AG08396 (cell line): Measurements from ENCODE around the gene MRPS14.
"Not testable (repeated sequence)": the region's sequence is repeated elsewhere in the genome, so short reads cannot be mapped to it uniquely, and the experiment has no call there.

Source experiments
- DNase-seq: peaks from one replicate; pipeline ENCODE4 v3.0.0; 2012; ENCODE audit warnings: low spot score, mixed read lengths

The MRPS14 gene

GRCh38 chr1:175023043-175023921, at the start of gene MRPS14:
MRPS14 (minus strand) TSS chr1:175023425; CDS start chr1:175023408, 17 bp downstream.
- peak; percentile 95 for DNase-seq

DNA sequence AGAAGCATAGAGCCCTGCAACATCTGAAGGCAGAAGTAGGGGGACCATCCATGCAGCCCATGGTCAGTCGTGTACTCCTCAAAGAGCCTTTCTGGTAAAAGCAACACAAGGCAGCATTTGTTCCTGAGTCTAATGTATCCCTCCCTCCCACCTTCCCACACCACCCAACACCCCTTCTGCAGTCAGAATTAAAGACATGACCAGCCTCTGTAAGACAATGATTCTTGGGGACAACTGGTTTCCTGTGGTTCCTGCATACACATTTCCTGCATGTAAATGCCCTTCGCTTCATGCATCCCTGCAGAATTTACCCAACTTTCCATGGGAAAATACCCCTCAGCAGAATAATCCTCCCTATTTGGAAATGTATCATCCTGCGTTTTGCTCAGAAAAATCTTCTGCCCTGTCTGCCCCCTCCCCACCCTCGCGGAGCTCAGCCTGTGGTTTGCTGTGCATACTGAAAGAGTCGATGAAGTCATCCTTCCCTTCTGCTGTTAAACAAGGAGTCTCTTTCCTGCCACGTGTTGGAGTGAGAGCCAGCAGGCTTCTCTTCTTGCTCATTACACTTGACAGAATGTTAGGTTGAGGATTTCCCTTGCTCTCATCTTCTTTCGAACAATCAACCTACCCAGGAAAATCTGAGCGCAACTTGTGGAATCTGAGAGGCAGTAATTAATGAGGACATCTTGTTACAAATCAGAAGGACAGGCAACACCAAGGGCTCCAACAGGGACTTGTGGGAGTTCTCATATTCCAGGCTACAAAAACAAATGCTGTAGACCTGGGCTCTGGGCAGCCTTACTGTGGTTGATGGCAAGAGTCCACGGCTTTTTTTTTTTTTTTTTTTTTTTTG, 49.1 kb upstream of the MRPS14 start:
- DNase-seq = peak; percentile 69

- DNase-seq = no peak
Observed at GRCh38 chr1:175071276-175071943, 48.2 kb upstream of the MRPS14 start.

DNA sequence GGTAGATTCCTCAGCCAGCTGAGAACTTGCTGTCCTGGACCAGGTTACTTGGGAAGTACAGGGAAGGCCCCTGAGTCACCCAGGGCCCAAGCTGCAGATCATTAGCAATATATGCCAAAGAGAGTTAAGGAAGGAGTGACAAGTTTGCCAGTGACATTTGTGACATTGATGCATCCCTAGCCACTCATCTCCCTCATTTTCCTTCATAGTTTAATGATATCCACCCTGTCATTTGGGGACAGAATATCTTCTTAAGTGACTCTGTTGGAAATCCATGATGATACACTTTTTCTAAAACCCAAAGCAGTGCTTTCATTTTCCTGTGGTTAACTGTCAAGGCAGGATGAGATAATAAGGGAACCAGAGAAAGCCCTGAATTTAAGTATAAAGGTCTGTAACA, 47.6 kb upstream of the MRPS14 start:
- DNase-seq = no peak

DNA sequence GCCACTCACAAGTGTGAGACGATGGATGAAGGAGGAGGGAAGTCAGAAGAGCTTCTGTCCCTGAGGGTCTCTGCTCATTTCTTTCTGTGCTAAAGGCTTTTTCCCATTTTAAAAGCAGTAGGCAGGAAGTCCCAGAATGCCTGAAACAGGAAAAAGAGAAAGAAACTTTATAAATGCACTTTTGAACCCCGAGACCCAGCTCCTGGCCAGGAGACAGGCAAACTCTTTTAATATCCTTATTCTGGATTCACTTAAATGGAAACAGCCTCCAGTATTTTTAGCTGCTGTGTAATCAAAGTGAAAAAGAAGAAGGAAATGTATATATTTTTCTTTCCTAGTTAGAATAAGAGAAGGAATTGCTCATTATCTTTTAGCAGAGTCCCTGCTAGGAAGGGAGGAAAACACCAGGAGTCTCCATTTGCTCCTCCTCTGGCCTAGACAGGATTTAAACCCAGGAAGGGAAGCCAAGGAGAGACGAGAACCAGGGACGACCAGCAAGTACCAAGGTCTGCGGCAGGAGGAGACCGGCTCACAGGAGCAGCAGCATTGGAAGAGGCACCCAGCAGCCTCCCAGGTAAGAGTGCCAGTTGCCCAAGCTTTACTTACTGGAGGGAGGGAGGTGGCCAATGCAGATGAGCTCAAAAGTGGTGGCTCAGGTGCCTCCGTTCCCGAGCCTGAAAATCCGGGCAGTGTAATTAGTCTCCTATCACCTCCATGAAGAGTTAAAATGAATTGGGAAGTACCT, 44.3 kb upstream of the MRPS14 start, which contains the start of gene TNN:
Gene TNN, plus strand, starts transcription at position 472 of the 745 bp plus-strand sequence. CDS start 9,586 bp downstream, outside the sequence.
- DNase-seq = no peak

DNA sequence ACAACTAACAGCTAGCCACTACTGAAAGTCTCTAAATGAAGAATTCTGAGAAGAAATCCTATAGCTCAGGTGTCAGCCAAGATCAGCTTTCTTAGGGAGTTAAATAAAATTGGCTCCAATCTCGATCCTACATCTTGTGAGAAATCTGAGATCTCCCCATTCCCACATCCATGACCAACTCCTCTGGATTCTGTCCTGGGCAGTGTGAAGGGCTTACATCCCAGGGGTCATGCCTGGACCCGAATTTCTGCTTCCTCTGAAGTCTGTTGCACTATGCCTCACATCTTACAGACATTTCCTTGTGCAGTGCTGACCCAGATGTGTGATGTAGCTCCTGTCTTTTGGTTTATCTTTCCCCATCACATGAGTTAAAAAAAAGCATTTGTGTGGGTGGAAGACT, 39.6 kb upstream of the MRPS14 start:
- DNase-seq = no peak

DNA sequence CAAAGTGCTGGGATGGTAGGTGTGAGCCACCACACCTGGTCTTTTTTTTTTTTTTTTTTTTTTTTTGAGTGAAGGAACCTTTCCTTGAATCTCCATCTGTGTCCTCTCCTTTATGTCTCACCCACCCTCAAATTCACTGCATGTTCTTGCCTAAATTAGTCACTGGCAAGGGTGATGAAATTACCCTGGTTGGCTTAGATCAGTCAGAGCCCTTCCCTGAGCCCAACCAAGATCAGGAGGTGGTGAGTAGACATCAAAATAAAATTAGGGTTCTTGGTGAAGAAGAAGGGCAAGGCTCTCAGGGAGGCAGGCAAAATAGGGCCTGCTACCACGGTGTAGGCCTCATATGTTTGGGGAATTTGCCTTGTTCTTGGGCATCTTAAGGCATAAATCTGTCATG, 39.1 kb upstream of the MRPS14 start:
- DNase-seq = no peak

DNA sequence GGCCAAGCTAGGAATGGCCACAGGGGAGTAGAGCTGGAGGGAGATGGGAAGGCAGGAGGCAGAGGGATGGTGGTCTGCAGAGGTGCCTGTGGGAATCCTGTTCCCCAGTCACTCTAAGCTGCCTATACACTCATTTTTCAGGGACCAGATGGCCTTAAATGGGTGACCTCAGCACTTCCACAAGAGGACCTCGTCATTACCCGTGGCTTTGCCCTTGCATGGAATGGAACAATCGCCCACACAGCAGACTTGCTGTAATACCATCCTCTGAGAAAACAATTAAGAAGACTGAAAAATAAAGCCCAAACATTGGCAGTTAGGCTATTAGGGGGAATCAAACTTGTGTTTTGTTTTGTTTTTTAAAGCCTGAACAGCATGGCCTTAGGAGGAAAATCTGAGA, 31.5 kb upstream of the MRPS14 start:
- DNase-seq = no peak

GRCh38 chr1:175050992-175051391, 27.8 kb upstream of the MRPS14 start:
- no peak for DNase-seq

- DNase-seq = no peak
Observed at GRCh38 chr1:175045519-175045918, 22.3 kb upstream of the MRPS14 start.

- DNase-seq = no peak
Observed at GRCh38 chr1:175045097-175045496, 21.9 kb upstream of the MRPS14 start.

DNA sequence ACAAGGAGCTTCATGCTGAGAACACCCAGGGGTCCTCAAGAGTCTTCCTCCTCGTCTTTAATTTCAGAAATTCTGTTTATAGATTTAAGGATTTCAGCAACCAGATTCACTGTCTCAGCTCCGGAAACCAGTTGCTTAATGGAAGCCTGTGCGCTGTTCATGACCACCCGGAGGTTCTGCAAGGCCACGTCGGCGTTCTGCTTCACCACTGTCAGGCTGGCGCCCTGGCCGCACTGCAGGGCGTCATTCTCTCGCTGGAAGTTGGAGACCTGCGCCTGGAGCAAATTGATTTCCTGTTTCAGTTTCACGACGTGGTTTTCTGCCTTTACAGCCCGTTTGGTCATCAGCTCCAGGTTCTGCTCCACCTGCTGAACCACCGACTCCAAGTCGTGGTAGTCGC, 21.4 kb upstream of the MRPS14 start:
- DNase-seq = not testable (repeated sequence)

- DNase-seq = no peak
Observed at GRCh38 chr1:175043824-175044223, 20.6 kb upstream of the MRPS14 start.

DNA sequence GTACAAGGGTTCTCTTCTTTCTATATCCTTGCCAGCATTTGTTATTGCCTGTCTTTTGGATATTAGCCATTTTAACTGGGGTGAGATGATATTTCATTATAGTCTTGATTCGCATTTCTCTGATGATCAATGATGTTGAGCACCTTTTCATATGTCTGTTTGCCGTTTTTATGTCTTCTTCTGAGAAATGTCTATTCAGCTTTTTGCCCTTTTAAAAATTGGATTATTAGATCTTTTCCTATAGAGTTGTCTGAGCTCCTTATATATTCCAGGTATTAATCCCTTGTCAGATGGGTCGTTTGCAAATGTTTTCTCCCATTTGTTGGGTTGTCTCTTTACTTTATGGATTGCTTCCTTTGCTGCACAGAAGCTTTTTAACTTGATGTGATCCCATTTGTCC, 19.4 kb upstream of the MRPS14 start:
- no peak for DNase-seq

DNA sequence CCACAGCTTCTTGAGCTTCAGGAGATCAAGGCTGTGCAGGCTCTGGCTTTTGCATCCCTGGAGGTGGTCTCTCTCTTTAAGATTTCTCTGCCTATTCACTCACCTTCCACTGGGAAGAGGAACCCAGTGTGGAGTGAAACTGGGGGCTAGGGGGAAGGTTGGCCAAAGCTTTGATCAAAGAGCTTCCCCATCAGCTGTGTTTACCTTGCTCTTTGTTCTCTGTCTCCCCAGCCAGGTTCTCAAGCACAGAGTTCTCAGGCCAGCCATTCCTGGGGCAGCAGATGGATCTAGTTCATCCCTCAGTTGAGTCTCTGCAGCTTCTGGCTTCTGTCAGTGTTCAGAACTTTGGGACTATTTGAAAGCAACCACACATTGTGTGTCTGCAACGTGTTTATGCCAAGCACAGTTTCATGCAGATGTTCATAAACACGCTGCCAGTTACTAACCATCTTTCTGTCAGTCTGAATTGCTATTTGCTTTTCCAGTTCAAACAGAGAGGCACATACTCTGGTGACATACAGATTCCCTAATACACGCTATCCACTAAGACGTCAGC, 17.2 kb upstream of the MRPS14 start:
- DNase-seq = no peak

DNA sequence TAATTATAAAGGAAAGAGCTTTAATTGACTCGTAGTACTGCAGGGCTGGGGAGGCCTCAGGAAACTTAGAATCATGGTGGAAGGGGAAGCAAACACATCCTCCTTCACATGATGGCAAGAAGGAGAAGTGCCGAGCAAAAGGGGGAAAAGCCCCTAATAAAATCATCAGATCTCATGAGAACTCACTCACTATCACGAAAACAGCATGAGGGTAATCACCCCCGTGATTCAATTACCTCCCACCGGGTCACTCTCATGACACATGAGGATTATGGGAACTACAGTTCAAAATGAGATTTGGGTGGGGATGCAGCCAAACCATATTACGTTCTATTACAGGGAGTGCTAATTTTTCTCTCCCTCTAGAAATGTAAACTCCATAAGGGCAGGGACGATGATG, 14.2 kb upstream of the MRPS14 start:
- DNase-seq = no peak

DNA sequence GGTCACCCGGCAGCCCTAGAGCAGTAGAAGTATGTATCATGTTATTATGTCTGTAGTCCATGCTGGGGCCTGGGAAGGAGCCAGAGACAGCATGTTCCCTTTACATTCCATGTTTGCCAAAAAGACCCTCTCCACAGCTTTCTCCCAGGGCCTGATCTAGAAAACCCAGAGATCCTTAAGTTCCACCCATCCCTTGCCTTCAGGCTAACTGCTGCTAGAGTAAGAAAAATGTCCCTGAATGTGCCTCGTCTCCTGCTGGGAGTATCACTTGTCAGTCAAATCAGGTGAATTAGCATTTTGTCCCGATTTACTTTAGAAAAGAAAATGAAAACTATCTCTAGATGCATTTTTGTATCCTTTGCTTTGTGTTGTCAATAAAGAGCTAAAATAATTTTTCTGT, 13.3 kb upstream of the MRPS14 start:
- DNase-seq = no peak

- no peak for DNase-seq
Observed at GRCh38 chr1:175035865-175036264, 12.6 kb upstream of the MRPS14 start.

GRCh38 chr1:175034775-175035174, 11.6 kb upstream of the MRPS14 start:
- DNase-seq = no peak

- DNase-seq = no peak
Observed at GRCh38 chr1:175033953-175034352, 10.7 kb upstream of the MRPS14 start.

GRCh38 chr1:175024773-175025172, 1.5 kb upstream of the MRPS14 start:
- DNase-seq = no peak
